ENCODE measurements around the gene SSRP1. TPM values are rescaled to one million over a fixed set of nuclear protein-coding genes. Genes with fewer than 3 reads are reported as not detected.

Gene SSRP1
- total RNA-seq, 1 donor from 2014 or later = 99.4 TPM

- Mint-ChIP-seq H3K4me3 (ENCODE audit: unreplicated experiment) (no peak overlapping the region), H3K27ac (ENCODE audit: unreplicated experiment) (no peak overlapping the region), H3K36me3 (ENCODE audit: unreplicated experiment) (no peaks in the 10 kb centered on the region), H3K27me3 (ENCODE audit: unreplicated experiment) (peaks cover 23% of the 10 kb centered on the region), H3K4me1 (ENCODE audit: unreplicated experiment) (peaks cover 3% of the 10 kb centered on the region), H3K9me3 (ENCODE audit: unreplicated experiment) (no peaks in the 10 kb centered on the region)
- DNase-seq (ENCODE audit: extremely low spot score, unreplicated experiment) = no peak
- TF ChIP-seq CTCF (IDR thresholded peaks at IDR 0.05) = no peak
Measured at GRCh38 chr11:57370251-57370650, 34.6 kb upstream of the SSRP1 start.

- Mint-ChIP-seq H3K27ac (ENCODE audit: unreplicated experiment) (no peak overlapping the region), H3K27me3 (ENCODE audit: unreplicated experiment) (peaks cover 29% of the 10 kb centered on the region), H3K36me3 (ENCODE audit: unreplicated experiment) (no peaks in the 10 kb centered on the region), H3K9me3 (ENCODE audit: unreplicated experiment) (no peaks in the 10 kb centered on the region), H3K4me3 (ENCODE audit: unreplicated experiment) (no peak overlapping the region), H3K4me1 (ENCODE audit: unreplicated experiment) (peaks cover 3% of the 10 kb centered on the region)
- no peak for TF ChIP-seq CTCF (IDR thresholded peaks at IDR 0.05)
- DNase-seq (ENCODE audit: extremely low spot score, unreplicated experiment) = no peak
Measured at GRCh38 chr11:57368845-57369232, 33.1 kb upstream of the SSRP1 start.

- H3K9me3 Mint-ChIP-seq (ENCODE audit: unreplicated experiment) = no peaks in the 10 kb centered on the region
- peaks cover 3% of the 10 kb centered on the region for H3K4me1 Mint-ChIP-seq (ENCODE audit: unreplicated experiment)
- no peak for TF ChIP-seq CTCF (IDR thresholded peaks at IDR 0.05)
- DNase-seq (ENCODE audit: extremely low spot score, unreplicated experiment) = no peak
- peaks cover 29% of the 10 kb centered on the region for H3K27me3 Mint-ChIP-seq (ENCODE audit: unreplicated experiment)
- no peak overlapping the region for H3K27ac Mint-ChIP-seq (ENCODE audit: unreplicated experiment)
- H3K4me3 Mint-ChIP-seq (ENCODE audit: unreplicated experiment) = no peak overlapping the region
- H3K36me3 Mint-ChIP-seq (ENCODE audit: unreplicated experiment) = no peaks in the 10 kb centered on the region
Measured at GRCh38 chr11:57368106-57368844, 32.6 kb upstream of the SSRP1 start.

GRCh38 chr11:57364851-57365660, 29.4 kb upstream of the SSRP1 start:
- Mint-ChIP-seq H3K4me1 (ENCODE audit: unreplicated experiment) (peaks cover 4% of the 10 kb centered on the region), H3K36me3 (ENCODE audit: unreplicated experiment) (no peaks in the 10 kb centered on the region), H3K4me3 (ENCODE audit: unreplicated experiment) (no peak overlapping the region), H3K9me3 (ENCODE audit: unreplicated experiment) (no peaks in the 10 kb centered on the region), H3K27ac (ENCODE audit: unreplicated experiment) (no peak overlapping the region), H3K27me3 (ENCODE audit: unreplicated experiment) (peaks cover 37% of the 10 kb centered on the region)
- no peak for TF ChIP-seq CTCF (IDR thresholded peaks at IDR 0.05)
- no peak for DNase-seq (ENCODE audit: extremely low spot score, unreplicated experiment)

All from osteocyte (in vitro differentiated cells).